Measurements from ENCODE around the gene DNAJC11.
"Not testable (repeated sequence)": the region's sequence is repeated elsewhere in the genome, so short reads cannot be mapped to it uniquely, and the experiment has no call there.

The DNAJC11 gene

GRCh38 chr1:6701437-6702153 lies at the start of gene DNAJC11:
Gene DNAJC11 (minus strand): TSS chr1:6701816. CDS start chr1:6701800, 16 bp downstream.
- intact Hi-C loops (cut with DNase I): loop anchor here (1.0 to 10.0 kb wide), 3 partner anchors 77 to 147 kb away; partner anchors contain the start of genes NOL9 and THAP3
- peak; percentile 88 to 98 (median 90) for DNase-seq

- intact Hi-C loops (cut with DNase I): no loop called here
- DNase-seq: no peak
Measured at GRCh38 chr1:6750490-6750889, 48.9 kb upstream of the DNAJC11 start.

GRCh38 chr1:6747674-6748073 lies 46.1 kb upstream of the DNAJC11 start:
- no peak for DNase-seq
- intact Hi-C loops (cut with DNase I): no loop called here

GRCh38 chr1:6745073-6745472 lies 43.5 kb upstream of the DNAJC11 start:
- intact Hi-C loops (cut with DNase I): no loop called here
- no peak for DNase-seq

GRCh38 chr1:6743189-6744101 lies 41.8 kb upstream of the DNAJC11 start:
- intact Hi-C loops (cut with DNase I): no loop called here
- DNase-seq: peak in 4 of 10 donors; percentile 4 to 83 (median 20)

- DNase-seq; intact Hi-C loops (cut with DNase I): not testable (repeated sequence)
Measured at GRCh38 chr1:6742676-6743188, 41.1 kb upstream of the DNAJC11 start.

- no peak for DNase-seq
- intact Hi-C loops (cut with DNase I): no loop called here
Measured at GRCh38 chr1:6738987-6739676, 37.5 kb upstream of the DNAJC11 start.

GRCh38 chr1:6732942-6733341 lies 31.3 kb upstream of the DNAJC11 start:
- intact Hi-C loops (cut with DNase I): no loop called here
- no peak for DNase-seq

GRCh38 chr1:6731905-6732304 lies 30.3 kb upstream of the DNAJC11 start:
- no peak for DNase-seq
- intact Hi-C loops (cut with DNase I): no loop called here

- no peak for DNase-seq
- intact Hi-C loops (cut with DNase I): no loop called here
Measured at GRCh38 chr1:6730880-6731279, 29.3 kb upstream of the DNAJC11 start.

GRCh38 chr1:6730473-6730872 lies 28.9 kb upstream of the DNAJC11 start:
- intact Hi-C loops (cut with DNase I): no loop called here
- DNase-seq: no peak

- intact Hi-C loops (cut with DNase I): loop anchor here (10.0 kb wide), 2 partner anchors 47 to 347 kb away; no protein-coding TSS in a partner anchor
- peak in 4 of 10 donors; percentile 29 to 85 (median 42) for DNase-seq
Measured at GRCh38 chr1:6727535-6727934, 25.9 kb upstream of the DNAJC11 start.

- DNase-seq: peak in 1 of 10 donors; percentile 54
- intact Hi-C loops (cut with DNase I): loop anchor here (10.0 kb wide), 2 partner anchors 49 to 349 kb away; no protein-coding TSS in a partner anchor
Measured at GRCh38 chr1:6726253-6726652, 24.6 kb upstream of the DNAJC11 start.

GRCh38 chr1:6724517-6725141 lies 23.0 kb upstream of the DNAJC11 start:
- DNase-seq: peak in 1 of 10 donors; percentile 25
- intact Hi-C loops (cut with DNase I): loop anchor here (5.0 to 10.0 kb wide), 3 partner anchors 50 to 493 kb away; no protein-coding TSS in a partner anchor

GRCh38 chr1:6723621-6724428 lies 22.2 kb upstream of the DNAJC11 start:
- DNase-seq: peak in 1 of 10 donors; percentile 7
- intact Hi-C loops (cut with DNase I): loop anchor here (5.0 to 10.0 kb wide), 3 partner anchors 51 to 493 kb away; no protein-coding TSS in a partner anchor

GRCh38 chr1:6711174-6711573 lies 9.6 kb upstream of the DNAJC11 start:
- intact Hi-C loops (cut with DNase I): no loop called here

GRCh38 chr1:6704746-6705145 lies 3.1 kb upstream of the DNAJC11 start:
- intact Hi-C loops (cut with DNase I): loop anchor here (5.0 to 10.0 kb wide), 2 partner anchors 78 to 80 kb away; partner anchors contain the start of gene THAP3

More at GRCh38 chr1:6711174-6711573, 9.6 kb upstream of the DNAJC11 start:
- DNase-seq: no peak

GRCh38 chr1:6703016-6703415 lies 1.4 kb upstream of the DNAJC11 start:
- DNase-seq: no peak
- intact Hi-C loops (cut with DNase I): loop anchor here (5.0 to 10.0 kb wide), 2 partner anchors 78 to 79 kb away; partner anchors contain the start of gene THAP3

More at GRCh38 chr1:6704746-6705145, 3.1 kb upstream of the DNAJC11 start:
- peak in 1 of 10 donors; percentile 21 for DNase-seq

Data from posterior cingulate gyrus (tissue), 11 donors.